H1 (cell line): Measurements from ENCODE around the gene ENTPD2. TPM values are rescaled to one million over a fixed set of nuclear protein-coding genes. Genes with fewer than 3 reads are reported as not detected.
A peak's percentile ranks its signal among the peaks of the same experiment; 100 is the strongest.

Experiments used
- CTCF ChIA-PET: fragments of 300-600 bp; sonication (Branson Sonifier 250); formaldehyde crosslinking; loops from one replicate; lab custom pipeline; 2021; ENCODE audit not compliant: partially characterized antibody; lab: Charles Lee
- POLR2A ChIA-PET: fragments of 300-600 bp; sonication (Branson Sonifier 250); formaldehyde crosslinking; loops from one replicate; lab custom pipeline; 2021; ENCODE audit warnings: inconsistent platforms; ENCODE audit not compliant: partially characterized antibody; lab: Charles Lee
- DNase-seq, 2 experiments: peaks; one replicate each; pipeline versions ENCODE4 v3.0.0 to v3.0.0-alpha.2; 2010 to 2022; ENCODE audit warnings: low spot score in 2 of 2, low read depth in 1 of 2, mixed read lengths in 1 of 2
- FAIRE-seq: peaks from 2 replicates; lab custom pipeline; 2011; peaks lifted over from hg19 to GRCh38; lab: Jason Lieb, UNC
- H2AFZ ChIP-seq: 2 replicates; pipeline ENCODE4 v1.8.1; 2012; ENCODE audit warnings: low read length, inconsistent platforms
- H2AK5ac ChIP-seq: 2 replicates; pipeline ENCODE4 v1.6.1; 2013; ENCODE audit warnings: low read depth, low read length
- H2BK120ac ChIP-seq: replicated peaks from 2 replicates; pipeline ENCODE3; 2013; ENCODE audit warnings: low read depth, low read length, inconsistent platforms
- H2BK12ac ChIP-seq: 2 replicates; pipeline ENCODE4 v1.6.1; 2013; ENCODE audit warnings: low read depth, low read length
- H2BK15ac ChIP-seq: 2 replicates; pipeline ENCODE4 v1.6.1; 2013; ENCODE audit warnings: low read length
- H2BK20ac ChIP-seq: 2 replicates; pipeline ENCODE4 v1.6.1; 2013; ENCODE audit warnings: low read length
- H2BK5ac ChIP-seq: 2 replicates; pipeline ENCODE4 v1.6.1; 2013; ENCODE audit warnings: low read depth, low read length
- H3K14ac ChIP-seq: 2 replicates; pipeline ENCODE4 v1.6.1; 2013; ENCODE audit warnings: inconsistent platforms; ENCODE audit not compliant: insufficient read length
- H3K18ac ChIP-seq: 2 replicates; pipeline ENCODE4 v1.6.1; 2013; ENCODE audit warnings: low read length; ENCODE audit errors: extremely low read depth
- H3K23ac ChIP-seq: 2 replicates; pipeline ENCODE4 v1.6.1; 2013; ENCODE audit warnings: inconsistent platforms; ENCODE audit not compliant: insufficient read length
- H3K23me2 ChIP-seq: 2 replicates; pipeline ENCODE4 v1.6.1; 2013; ENCODE audit warnings: low read depth, low read length
- H3K27ac ChIP-seq: 2 replicates; pipeline ENCODE4 v1.6.1; 2011; ENCODE audit warnings: low read depth, low read length, inconsistent platforms
- H3K27me3 ChIP-seq, 4 experiments: replicated peaks in 1 of 4; 1 replicate in 1 of 4; 2 replicates in 3 of 4; pipeline versions ENCODE4 v1.6.1 to v1.8.1; 2011 to 2013; ENCODE audit warnings: low read length in 3 of 4, mild to moderate bottlenecking in 3 of 4, inconsistent platforms in 2 of 4, mixed read lengths in 2 of 4, moderate library complexity in 1 of 4; ENCODE audit not compliant: control insufficient read depth in 3 of 4, insufficient read depth in 3 of 4; ENCODE audit errors: extremely low read depth in 1 of 4
- H3K36me3 ChIP-seq, 4 experiments: 2 replicates each; pipeline versions ENCODE4 v1.6.1 to v1.8.1; 2011 to 2013; ENCODE audit warnings: mild to moderate bottlenecking in 4 of 4, low read length in 3 of 4, moderate library complexity in 2 of 4, control low read depth in 1 of 4, inconsistent platforms in 1 of 4; ENCODE audit not compliant: insufficient read depth in 4 of 4, control insufficient read depth in 2 of 4
- H3K4ac ChIP-seq: replicated peaks from 2 replicates; pipeline ENCODE3; 2013; ENCODE audit warnings: low read length, low read depth, mixed read lengths, inconsistent platforms; ENCODE audit not compliant: insufficient read length
- H3K4me1 ChIP-seq, 4 experiments: replicated peaks in 1 of 4; 1 replicate in 1 of 4; 2 replicates in 3 of 4; pipeline versions ENCODE4 v1.6.1 to v1.8.1; 2011 to 2013; ENCODE audit warnings: low read length in 3 of 4, inconsistent platforms in 2 of 4, mixed read lengths in 1 of 4; ENCODE audit not compliant: insufficient read depth in 4 of 4, control insufficient read depth in 3 of 4
- H3K4me2 ChIP-seq, 2 experiments: 2 replicates each; pipeline versions ENCODE4 v1.6.1 to v1.8.1; 2011 to 2013; ENCODE audit warnings: low read depth in 2 of 2, low read length in 2 of 2, control low read depth in 1 of 2, inconsistent platforms in 1 of 2, mild to moderate bottlenecking in 1 of 2; ENCODE audit not compliant: insufficient read depth in 1 of 2
- H3K4me3 ChIP-seq, 4 experiments: fragments of 200-600, 300-600 bp in 1 of 4; sonication (generic), shearing (Covaris generic), sonication (Bioruptor Twin) in 1 of 4; 2 replicates each; pipeline versions ENCODE4 v1.5.1 to v1.8.1; 2011 to 2016; ENCODE audit warnings: low read length in 4 of 4, low read depth in 3 of 4, control low read depth in 2 of 4, inconsistent platforms in 2 of 4, mild to moderate bottlenecking in 2 of 4, mixed read lengths in 1 of 4, moderate library complexity in 1 of 4; ENCODE audit not compliant: insufficient read depth in 2 of 4; ENCODE audit errors: extremely low read depth in 1 of 4
- H3K56ac ChIP-seq: replicated peaks from 2 replicates; pipeline ENCODE3; 2013; ENCODE audit warnings: low read depth, mild to moderate bottlenecking, mixed read lengths, low read length, inconsistent platforms; ENCODE audit not compliant: insufficient read length
- H3K79me1 ChIP-seq: 2 replicates; pipeline ENCODE4 v1.6.1; 2013; ENCODE audit warnings: low read depth, low read length, control low read depth
- H3K79me2 ChIP-seq, 2 experiments: 2 replicates each; pipeline versions ENCODE4 v1.6.1 to v1.8.1; 2012 to 2013; ENCODE audit warnings: low read length in 2 of 2, mild to moderate bottlenecking in 2 of 2, inconsistent platforms in 1 of 2; ENCODE audit not compliant: insufficient read depth in 2 of 2, control insufficient read depth in 1 of 2
- H3K9ac ChIP-seq, 4 experiments: replicated peaks in 1 of 4; 1 replicate in 1 of 4; 2 replicates in 3 of 4; pipeline versions ENCODE4 v1.6.1 to v1.8.1; 2011 to 2013; ENCODE audit warnings: low read depth in 3 of 4, low read length in 3 of 4, control low read depth in 2 of 4, mild to moderate bottlenecking in 2 of 4, moderate library complexity in 2 of 4, inconsistent platforms in 1 of 4; ENCODE audit errors: extremely low read depth in 1 of 4
- H3K9me3 ChIP-seq, 2 experiments: 2 replicates each; pipeline versions ENCODE4 v1.6.1 to v1.8.1; 2012 to 2013; ENCODE audit warnings: mild to moderate bottlenecking in 2 of 2, moderate library complexity in 2 of 2, control low read depth in 1 of 2, inconsistent platforms in 1 of 2, low read depth in 1 of 2, low read length in 1 of 2, mixed read lengths in 1 of 2; ENCODE audit not compliant: insufficient read depth in 2 of 2
- H4K20me1 ChIP-seq, 2 experiments: replicated peaks in 1 of 2; 2 replicates each; pipeline versions ENCODE3 to v1.8.1; 2011 to 2013; ENCODE audit warnings: inconsistent platforms in 2 of 2, low read length in 2 of 2, mild to moderate bottlenecking in 1 of 2; ENCODE audit not compliant: insufficient read depth in 2 of 2, control insufficient read depth in 1 of 2
- H4K5ac ChIP-seq: 2 replicates; pipeline ENCODE4 v1.6.1; 2013; ENCODE audit warnings: low read length, low read depth, mixed read lengths, inconsistent platforms; ENCODE audit not compliant: insufficient read length
- H4K8ac ChIP-seq: 2 replicates; pipeline ENCODE4 v1.8.0; 2013; ENCODE audit warnings: mild to moderate bottlenecking, moderate library complexity, low read length, inconsistent platforms; ENCODE audit not compliant: insufficient read depth; ENCODE audit errors: extremely low read depth
- H4K91ac ChIP-seq: replicated peaks from 2 replicates; pipeline ENCODE3; 2013; ENCODE audit warnings: low read length, mixed read lengths, inconsistent platforms; ENCODE audit not compliant: insufficient read length
- CTCF ChIP-seq, 3 experiments: IDR thresholded peaks; 1 replicate in 2 of 3; 2 replicates in 1 of 3; pipeline versions ENCODE4 v1.5.1 to v1.6.1; 2011; ENCODE audit warnings: low read length in 3 of 3, mild to moderate bottlenecking in 3 of 3, inconsistent platforms in 2 of 3, low read depth in 1 of 3, moderate library complexity in 1 of 3; ENCODE audit not compliant: insufficient read depth in 1 of 3; ENCODE audit errors: control extremely low read depth in 1 of 3
- EP300 ChIP-seq, 2 experiments: IDR thresholded peaks; 1 replicate in 1 of 2; 2 replicates in 1 of 2; pipeline ENCODE4 v1.6.1; 2011 to 2012; ENCODE audit warnings: low read depth in 2 of 2, low read length in 2 of 2, mild to moderate bottlenecking in 2 of 2, borderline replicate concordance in 1 of 2, inconsistent platforms in 1 of 2, moderate library complexity in 1 of 2
- HDAC6 ChIP-seq: IDR thresholded peaks from one replicate; pipeline ENCODE4 v1.7.1; 2012; ENCODE audit warnings: low read depth, mild to moderate bottlenecking, inconsistent platforms, low read length, moderate library complexity
- POU5F1 ChIP-seq: IDR thresholded peaks from 2 replicates; pipeline ENCODE4 v1.6.1; 2011; ENCODE audit warnings: low read depth, mild to moderate bottlenecking, low read length, moderate library complexity
- RNF2 ChIP-seq: fragments of 200-900, 300-1000 bp; sonication (generic); IDR thresholded peaks from 2 replicates; pipeline ENCODE4 v1.7.1; 2016; ENCODE audit warnings: borderline replicate concordance, low read depth, mild to moderate bottlenecking, antibody characterized with exemption, low read length; ENCODE audit not compliant: poor library complexity, severe bottlenecking; ENCODE audit errors: missing control alignments
- SP2 ChIP-seq: IDR thresholded peaks from 2 replicates; pipeline ENCODE4 v1.6.1; 2012; ENCODE audit warnings: mild to moderate bottlenecking, low read length, inconsistent platforms
- TAF7 ChIP-seq: optimal IDR thresholded peaks from 2 replicates; pipeline ENCODE3; 2011; ENCODE audit warnings: low read depth, mild to moderate bottlenecking, inconsistent platforms, low read length, moderate library complexity, borderline replicate concordance
- TCF12 ChIP-seq: IDR thresholded peaks from 2 replicates; pipeline ENCODE4 v1.6.1; 2011; ENCODE audit warnings: low read depth, mild to moderate bottlenecking, low read length
- WGBS, 2 experiments: shearing (Covaris generic) in 1 of 2; methylation state at CpG; one replicate each; pipeline versions ENCODE4 v1.1.6 to v1.1.7; 2013 to 2015; ENCODE audit warnings: low lambda C conversion rate in 2 of 2, mixed read lengths in 2 of 2, inconsistent platforms in 1 of 2, low coverage in 1 of 2, missing lambda C conversion rate in 1 of 2; ENCODE audit not compliant: insufficient replicate concordance in 2 of 2, insufficient coverage in 1 of 2, insufficient read length in 1 of 2; ENCODE audit errors: extremely low coverage in 1 of 2, missing lambda C conversion rate in 1 of 2; 5-methylcytosine and 5-hydroxymethylcytosine counted together
- polyA plus RNA-seq, 7 experiments: library from polyadenylated mRNA; depleted of rRNA in 3 of 7; stranded (reverse) in 5 of 7; unstranded in 2 of 7; fragments of >200 nt in 5 of 7; fragments of 200-250 nt in 2 of 7; gene quantifications; 1 replicate in 5 of 7; 2 replicates in 1 of 7; 4 replicates in 1 of 7; pipeline versions ENCODE4 v1.2.1 to v1.2.3, GENCODE V29; 2011 to 2013; ENCODE audit warnings: missing spikeins in 2 of 7, mixed read lengths in 2 of 7
- total RNA-seq: library from RNA; stranded (reverse); fragmentation: NEBNext Ultra II Directional; extraction: Animal tissue kit (Norgen Biotek cat#: 25700); gene quantifications from 2 replicates; pipeline ENCODE4 v1.2.1, GENCODE V29; 2021

The ENTPD2 gene
- total and polyA plus RNA-seq, 2 of the 8 experiments (the other 6 are each of a cell fraction or from before 2014, with no cell fraction given), result 0.65 to 3.8 TPM

DNA sequence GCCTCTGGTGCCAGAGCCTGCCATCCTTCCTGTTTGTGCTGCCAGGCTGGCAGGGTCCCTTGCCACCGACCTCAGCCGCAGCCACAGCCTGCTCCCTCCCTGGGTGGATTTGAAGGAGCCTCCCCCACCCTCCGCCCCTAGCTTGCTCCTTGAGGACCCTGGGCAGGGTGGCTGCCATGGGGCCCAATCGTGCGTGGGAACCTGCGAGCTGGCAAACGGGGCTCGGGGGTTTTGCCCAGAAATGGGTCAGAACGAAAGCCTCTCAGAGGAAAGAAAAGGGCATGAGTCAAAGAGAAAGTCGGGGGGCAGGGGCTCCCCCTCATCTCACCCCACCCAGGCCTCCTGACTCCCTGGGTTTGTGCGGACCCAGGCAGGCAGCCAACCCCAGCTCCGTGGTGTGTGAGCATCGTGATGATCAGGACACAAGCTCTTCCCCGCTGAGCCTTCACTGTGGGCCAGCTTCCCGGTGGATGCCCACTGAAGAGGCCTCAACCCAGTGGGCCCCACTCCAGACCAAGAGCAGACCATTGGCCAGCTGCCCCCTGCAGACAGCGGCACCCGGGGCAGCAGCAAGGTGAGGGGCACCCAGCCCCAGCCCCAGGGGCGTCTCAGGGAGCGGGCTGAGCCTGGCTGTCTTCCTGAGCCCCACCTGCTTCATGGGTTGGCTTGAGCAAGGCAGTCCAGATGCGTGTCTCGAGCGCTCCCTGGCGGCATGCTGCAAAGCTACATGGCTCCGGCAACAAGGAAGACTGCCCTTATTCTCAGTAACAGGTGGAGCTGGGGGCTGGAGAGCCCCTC is 19.0 kb downstream of the ENTPD2 start:
- Histone ChIP-seq H3K79me2 (no peaks in the 10 kb centered on the region), H2AK5ac (no peak overlapping the region), H3K14ac (no peak overlapping the region), H3K23ac (no peak overlapping the region), H3K56ac (no peak overlapping the region), H3K9ac (no peak overlapping the region), H4K5ac (no peak overlapping the region), H4K20me1 (peaks cover 2 to 5% of the 10 kb centered on the region in 2 experiments), H2BK15ac (no peak overlapping the region), H3K4me2 (peak overlapping the region in 1 of 2 experiments; percentile 48; a peak in 2 of 4 replicates), H3K27ac (no peak overlapping the region), H2BK120ac (no peak overlapping the region), H3K36me3 (peaks cover 0 to 3% (median 0%) of the 10 kb centered on the region in 4 experiments; a peak in 1 of 8 replicates), H3K79me1 (no peaks in the 10 kb centered on the region), H2BK12ac (no peak overlapping the region), H3K4me1 (peaks cover 0 to 2% (median 0%) of the 10 kb centered on the region in 4 experiments; a peak in 3 of 7 replicates), H3K4ac (no peak overlapping the region), H4K8ac (no peak overlapping the region; the same call in 1 of the 2 replicates), H4K91ac (no peak overlapping the region), H3K23me2 (no peaks in the 10 kb centered on the region), H2AFZ (no peak overlapping the region), H2BK5ac (no peak overlapping the region), H3K18ac (no peak overlapping the region), H3K4me3 (no peak overlapping the region), H3K9me3 (no peaks in the 10 kb centered on the region), H2BK20ac (no peak overlapping the region), H3K27me3 (no peaks in the 10 kb centered on the region; a peak in 3 of 7 replicates)
- peak; percentile 71 for FAIRE-seq
- ChIA-PET CTCF (interaction anchor here (0.6 to 4.2 kb wide), 67 partner anchors 9 to 332 kb away, joined by 3 to 65 read pairs (median 5); partner anchors contain the start of genes AJM1, ANAPC2, CLIC3 and LCN12), POLR2A (interaction anchor here (0.6 to 1.3 kb wide), 4 partner anchors 21 to 250 kb away, joined by 3 to 4 read pairs (median 3); no protein-coding TSS in a partner anchor)
- WGBS, 2 experiments, result 39% methylated on average over 17 of the region's 24 CpGs; no CpG with 5 or more reads in 1 of the 2 experiments
- peak; percentile 73 to 94 for DNase-seq
- TF ChIP-seq TCF12 (no peak), RNF2 (no peak), CTCF (IDR thresholded peaks at IDR 0.05; ENCODE audit: control extremely low read depth in 1 of 3, insufficient read depth in 1 of 3, low read depth in 1 of 3, low read length in 3 of 3) (peak in 2 of 3 experiments; percentile 93 to 95; a peak in 3 of 4 replicates), HDAC6 (no peak), EP300 (IDR thresholded peaks at IDR 0.05; ENCODE audit: borderline replicate concordance in 1 of 2, low read depth in 2 of 2, low read length in 2 of 2) (no peak), TAF7 (no peak), SP2 (no peak), POU5F1 (no peak)
